Effector memory CD8-positive, alpha-beta T cell (primary cell): ENCODE measurements around the gene ERC1.

Source experiments
- ATAC-seq: fragments of 150-1000 bp; cut with Tn5 transposase; replicated peaks from 2 replicates; pipeline ENCODE4 v1.10.0; 2021; ENCODE audit warnings: mild to moderate bottlenecking, moderate library complexity
- DNase-seq, 3 experiments: peaks; one replicate each; pipeline ENCODE4 v3.0.0; 2021
- H3K27ac Mint-ChIP-seq, 2 donors: one replicate each; pipeline ENCODE4 v1.8.0; 2022; ENCODE audit warnings: mild to moderate bottlenecking in 2 of 2, mixed read lengths in 2 of 2, moderate library complexity in 2 of 2
- H3K27me3 Mint-ChIP-seq, 2 donors: one replicate each; pipeline ENCODE4 v1.8.0; 2022; ENCODE audit warnings: mixed read lengths in 2 of 2
- H3K36me3 Mint-ChIP-seq: one replicate; pipeline ENCODE4 v1.8.0; 2022; ENCODE audit warnings: mild to moderate bottlenecking, moderate library complexity, mixed read lengths; ENCODE audit not compliant: insufficient read depth
- H3K4me1 Mint-ChIP-seq, 2 donors: one replicate each; pipeline ENCODE4 v1.8.0; 2022; ENCODE audit warnings: low read depth in 2 of 2, mixed read lengths in 2 of 2
- H3K4me3 Mint-ChIP-seq, 2 donors: one replicate each; pipeline ENCODE4 v1.8.0; 2022; ENCODE audit warnings: mild to moderate bottlenecking in 2 of 2, mixed read lengths in 2 of 2, moderate library complexity in 2 of 2
- H3K9me3 Mint-ChIP-seq, 2 donors: one replicate each; pipeline ENCODE4 v1.8.0; 2022; ENCODE audit warnings: mixed read lengths in 2 of 2

The ERC1 gene

DNA sequence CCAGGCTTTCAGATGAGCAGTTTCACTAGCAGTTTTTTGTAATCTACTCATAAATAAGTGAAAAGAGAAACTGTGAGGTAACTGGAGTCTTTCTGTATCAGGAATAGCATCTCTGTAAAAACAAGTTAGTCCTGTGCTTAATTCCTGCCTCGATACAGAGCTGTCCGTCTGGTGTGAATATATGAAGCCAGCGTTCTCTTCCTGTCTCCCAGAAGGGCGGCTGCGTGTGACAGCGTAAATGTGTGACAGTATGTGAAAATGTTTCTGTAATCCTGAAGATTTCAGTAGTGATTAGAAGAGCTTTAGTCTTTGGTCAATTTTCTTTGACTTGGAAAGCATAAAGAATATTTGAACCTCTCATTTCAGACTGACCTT, 453.1 kb downstream of the ERC1 start:
- DNase-seq, result no peak
- Mint-ChIP-seq H3K4me1 (no peaks in the 10 kb centered on the region), H3K27me3 (no peaks in the 10 kb centered on the region), H3K9me3 (no peaks in the 10 kb centered on the region), H3K27ac (no peak overlapping the region), H3K4me3 (no peak overlapping the region), H3K36me3 (peaks cover 7% of the 10 kb centered on the region)
- ATAC-seq, result no peak

DNA sequence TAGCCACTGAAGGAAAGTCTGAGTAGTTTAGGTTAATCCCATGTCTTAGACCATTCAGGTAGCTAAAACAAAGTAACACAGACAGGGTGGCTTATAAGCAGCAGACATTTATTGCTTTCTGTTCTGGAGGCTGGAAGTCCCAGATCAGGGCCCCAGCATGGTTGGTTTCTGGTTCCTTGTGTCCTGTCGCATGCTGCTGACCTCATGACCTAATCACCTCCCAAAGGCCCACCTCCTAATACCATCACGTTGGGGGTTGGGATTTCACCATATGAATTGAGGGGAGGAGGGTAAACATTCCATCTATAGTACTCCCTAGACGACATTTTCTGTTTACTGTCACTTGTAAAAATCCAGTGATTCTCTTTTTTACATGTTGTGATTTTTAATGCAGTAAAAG, 454.8 kb downstream of the ERC1 start:
- H3K4me1 Mint-ChIP-seq, result no peaks in the 10 kb centered on the region
- DNase-seq (no peak), ATAC-seq (no peak)
- H3K4me3 Mint-ChIP-seq, result no peak overlapping the region
- H3K36me3 Mint-ChIP-seq, result peaks cover 7% of the 10 kb centered on the region
- no peak overlapping the region for H3K27ac Mint-ChIP-seq
- no peaks in the 10 kb centered on the region for H3K27me3 Mint-ChIP-seq
- H3K9me3 Mint-ChIP-seq, result no peaks in the 10 kb centered on the region

DNA sequence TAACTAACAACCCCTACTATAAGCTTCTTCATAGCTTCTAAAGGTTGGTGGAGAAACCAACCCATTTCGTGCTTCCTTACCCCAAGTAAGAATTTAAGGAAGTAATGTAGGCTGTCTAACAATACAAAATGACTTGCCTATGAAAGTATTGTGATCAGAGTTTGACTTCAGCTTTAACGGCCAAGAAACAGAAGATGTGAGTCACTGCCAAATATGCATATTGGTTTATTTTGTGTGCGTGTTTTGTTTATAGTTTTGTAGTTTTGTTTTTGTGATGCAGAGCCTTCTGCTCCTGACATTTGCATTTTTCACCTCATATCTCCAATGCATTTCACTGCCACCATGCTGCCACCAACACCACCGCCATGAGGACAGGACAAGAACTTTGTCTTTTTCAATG, 457.3 kb downstream of the ERC1 start:
- no peaks in the 10 kb centered on the region for H3K4me1 Mint-ChIP-seq
- H3K27ac Mint-ChIP-seq, result no peak overlapping the region
- H3K36me3 Mint-ChIP-seq, result peaks cover 6% of the 10 kb centered on the region
- DNase-seq, result no peak
- no peaks in the 10 kb centered on the region for H3K27me3 Mint-ChIP-seq
- H3K4me3 Mint-ChIP-seq, result no peak overlapping the region
- no peaks in the 10 kb centered on the region for H3K9me3 Mint-ChIP-seq
- ATAC-seq, result no peak

DNA sequence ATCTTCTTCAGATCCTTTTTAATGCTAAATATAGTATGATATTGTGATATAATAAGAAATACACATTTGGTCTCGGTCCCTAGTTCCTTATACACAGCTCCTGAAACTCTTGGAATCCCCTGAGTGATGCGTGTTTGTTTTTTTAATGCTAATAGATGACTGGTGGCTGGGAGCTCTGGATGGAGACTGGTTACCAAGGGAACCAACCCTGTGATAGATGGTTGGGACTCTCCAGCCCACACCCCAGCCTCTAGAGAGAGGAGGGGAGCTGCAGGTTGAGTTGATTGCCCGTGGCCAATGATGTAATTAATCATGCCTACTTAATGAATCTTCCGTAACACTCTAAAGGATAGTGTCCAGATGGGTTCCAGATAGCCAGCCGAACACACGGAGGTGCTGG, 462.8 kb downstream of the ERC1 start:
- H3K4me3 Mint-ChIP-seq, result no peak overlapping the region

DNA sequence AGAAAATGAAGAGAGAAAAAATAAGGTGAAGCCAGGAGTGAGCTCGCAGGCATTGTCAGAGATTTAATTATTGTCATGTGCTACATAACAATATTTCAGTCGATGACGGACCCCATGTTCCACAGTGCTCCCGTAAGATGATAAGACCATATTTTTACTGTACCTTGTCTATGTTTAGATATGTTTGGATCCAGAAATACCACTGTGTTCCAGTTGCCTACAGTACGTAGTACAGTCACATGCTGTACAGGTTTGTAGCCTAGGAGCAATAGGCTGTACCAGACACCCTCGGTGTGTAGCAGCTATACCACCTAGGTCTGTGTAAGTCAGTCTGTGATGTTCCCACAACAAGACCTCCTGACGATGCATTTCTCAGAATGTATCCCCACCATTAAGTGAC, 465.9 kb downstream of the ERC1 start:
- ATAC-seq (no peak), DNase-seq (no peak)
- H3K27ac Mint-ChIP-seq, result no peak overlapping the region
- H3K27me3 Mint-ChIP-seq, result no peaks in the 10 kb centered on the region
- H3K4me3 Mint-ChIP-seq, result no peak overlapping the region
- H3K4me1 Mint-ChIP-seq, result no peaks in the 10 kb centered on the region
- H3K9me3 Mint-ChIP-seq, result no peaks in the 10 kb centered on the region
- peaks cover 7% of the 10 kb centered on the region for H3K36me3 Mint-ChIP-seq

More for the DNA sequence above, 462.8 kb downstream of the ERC1 start:
- no peak for ATAC-seq
- Mint-ChIP-seq H3K27me3 (no peaks in the 10 kb centered on the region), H3K36me3 (peaks cover 7% of the 10 kb centered on the region), H3K9me3 (no peaks in the 10 kb centered on the region), H3K27ac (no peak overlapping the region), H3K4me1 (no peaks in the 10 kb centered on the region)
- no peak for DNase-seq

DNA sequence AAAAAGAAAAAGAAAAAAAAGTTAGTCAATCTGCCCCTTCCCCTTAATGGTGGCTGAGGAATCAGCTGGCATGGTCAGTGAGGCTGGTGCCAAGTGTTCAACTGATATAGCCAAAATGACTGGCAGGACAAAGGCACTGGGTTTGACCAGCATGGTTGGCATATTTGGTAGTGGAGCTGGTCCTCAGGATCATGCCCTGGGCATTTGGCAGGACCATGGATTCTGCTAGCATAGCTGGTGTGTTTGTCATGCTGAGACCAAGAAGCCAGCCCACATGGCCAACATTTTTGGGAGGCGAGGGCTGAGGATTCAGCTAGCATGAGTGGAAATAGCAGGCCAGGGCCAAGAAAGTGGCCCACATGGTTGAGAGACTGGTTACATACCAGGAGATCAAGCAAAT, 466.9 kb downstream of the ERC1 start:
- DNase-seq, result no peak
- H3K27me3 Mint-ChIP-seq, result no peaks in the 10 kb centered on the region
- no peaks in the 10 kb centered on the region for H3K4me1 Mint-ChIP-seq

DNA sequence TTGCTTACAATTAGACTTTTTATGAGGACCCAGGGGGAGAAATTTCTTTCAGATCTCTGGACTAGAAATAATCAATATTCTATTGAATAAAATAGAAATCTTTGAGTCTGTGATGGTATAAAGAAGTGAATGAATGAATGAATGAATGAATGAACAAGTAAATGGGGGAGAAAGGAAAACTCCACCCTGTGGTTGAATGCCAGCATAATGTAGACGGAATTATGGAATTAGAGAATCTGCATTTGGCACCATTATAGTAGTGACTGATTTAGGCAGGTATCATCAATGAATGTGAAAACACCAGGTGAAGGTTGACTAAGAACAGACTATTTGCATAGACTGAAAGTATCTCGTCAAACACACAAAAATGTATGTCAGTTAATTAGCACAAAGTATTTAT, 468.3 kb downstream of the ERC1 start:
- ATAC-seq (no peak), DNase-seq (no peak)
- no peaks in the 10 kb centered on the region for H3K4me1 Mint-ChIP-seq
- H3K36me3 Mint-ChIP-seq, result peaks cover 3% of the 10 kb centered on the region
- H3K27me3 Mint-ChIP-seq, result no peaks in the 10 kb centered on the region
- H3K4me3 Mint-ChIP-seq, result no peak overlapping the region
- no peaks in the 10 kb centered on the region for H3K9me3 Mint-ChIP-seq
- H3K27ac Mint-ChIP-seq, result no peak overlapping the region

More for the DNA sequence above, 466.9 kb downstream of the ERC1 start:
- peaks cover 5% of the 10 kb centered on the region for H3K36me3 Mint-ChIP-seq
- H3K9me3 Mint-ChIP-seq, result no peaks in the 10 kb centered on the region
- no peak for ATAC-seq
- no peak overlapping the region for H3K4me3 Mint-ChIP-seq
- H3K27ac Mint-ChIP-seq, result no peak overlapping the region

DNA sequence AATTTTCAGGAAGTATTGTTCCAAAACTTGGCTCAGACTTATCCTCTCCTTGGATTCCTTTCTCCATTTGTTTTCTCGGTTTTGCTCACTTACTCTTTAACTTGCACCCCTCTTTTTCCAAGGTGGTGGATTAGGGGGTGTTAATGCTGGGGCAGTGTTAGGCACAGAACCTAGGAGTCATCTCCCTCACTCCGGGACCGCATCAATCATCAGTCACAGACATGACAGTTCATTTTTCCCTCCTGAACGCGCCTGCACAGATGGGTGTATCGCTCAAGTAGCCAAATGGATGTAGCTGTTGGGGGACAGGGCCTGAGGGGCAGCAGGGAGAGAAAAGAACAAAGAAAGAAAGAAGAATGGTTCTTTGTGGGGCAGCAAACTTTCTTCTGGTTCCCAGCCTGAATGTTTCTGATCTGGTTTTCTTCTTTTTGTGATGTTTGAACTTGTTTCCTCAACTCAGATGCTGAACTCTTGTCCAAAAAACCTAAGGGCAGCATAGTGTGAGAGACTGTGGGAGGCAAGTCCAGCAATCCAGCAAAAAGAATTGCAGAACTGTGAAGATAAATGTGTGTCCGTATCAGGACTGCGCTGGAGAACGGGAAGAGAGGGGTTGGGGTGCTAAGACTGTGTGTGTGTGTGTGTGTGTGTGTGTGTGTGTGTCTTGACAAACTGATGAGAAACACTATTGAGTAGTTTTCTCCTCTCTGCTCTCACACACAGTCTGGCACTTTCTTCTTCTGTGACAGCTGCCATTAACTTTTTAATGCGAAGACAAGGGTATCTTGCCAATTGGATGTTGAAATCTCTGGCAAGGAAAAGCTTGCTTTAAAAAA, 472.3 kb downstream of the ERC1 start:
- Mint-ChIP-seq H3K9me3 (no peaks in the 10 kb centered on the region), H3K27ac (peak overlapping the region in 1 of 2 donors; percentile 9), H3K27me3 (no peaks in the 10 kb centered on the region), H3K4me1 (no peaks in the 10 kb centered on the region), H3K36me3 (no peaks in the 10 kb centered on the region), H3K4me3 (no peak overlapping the region)
- DNase-seq (no peak), ATAC-seq (no peak)

DNA sequence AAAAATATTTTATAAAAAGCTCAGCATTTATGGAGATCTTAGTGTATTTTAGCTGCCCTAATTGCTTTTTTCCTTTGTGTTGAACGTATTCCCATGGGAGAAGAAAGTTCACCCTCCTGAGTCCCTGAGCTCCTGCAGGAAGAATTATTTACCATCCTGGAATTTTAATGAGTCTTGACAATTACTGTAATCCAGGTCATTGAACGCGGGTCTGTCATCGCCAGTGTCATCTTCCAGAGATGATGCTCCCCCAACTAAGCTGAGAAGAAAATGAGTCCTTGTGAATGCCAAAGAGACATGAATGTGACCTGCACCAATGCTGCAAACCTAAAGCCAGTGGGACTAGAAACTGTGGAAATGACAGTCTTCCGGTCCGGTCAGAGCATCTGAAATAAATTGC, 473.9 kb downstream of the ERC1 start:
- Mint-ChIP-seq H3K4me3 (no peak overlapping the region), H3K27me3 (no peaks in the 10 kb centered on the region), H3K36me3 (no peaks in the 10 kb centered on the region), H3K4me1 (no peaks in the 10 kb centered on the region), H3K9me3 (no peaks in the 10 kb centered on the region), H3K27ac (no peak overlapping the region)
- DNase-seq (no peak), ATAC-seq (no peak)

DNA sequence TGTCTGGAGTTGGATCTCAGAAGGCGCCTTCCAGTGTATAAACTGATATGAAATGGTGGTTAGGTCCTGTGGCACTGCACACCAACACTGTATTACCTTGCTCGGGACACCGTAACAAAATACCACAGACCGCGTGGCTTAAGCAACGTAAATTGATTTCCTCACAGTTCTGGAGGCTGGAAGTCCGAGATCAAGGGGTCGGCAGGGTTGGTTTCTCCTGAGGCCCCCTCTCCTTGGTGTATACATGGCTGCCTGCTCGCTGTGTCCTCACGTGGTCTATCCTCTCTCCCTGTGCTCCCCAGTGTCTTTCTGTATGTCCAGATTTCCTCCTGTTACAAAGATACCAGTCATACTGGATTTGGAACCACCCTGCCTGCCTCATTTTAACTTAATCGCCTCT, 475.0 kb downstream of the ERC1 start:
- Mint-ChIP-seq H3K27me3 (no peaks in the 10 kb centered on the region), H3K27ac (no peak overlapping the region), H3K4me3 (no peak overlapping the region), H3K4me1 (no peaks in the 10 kb centered on the region), H3K9me3 (no peaks in the 10 kb centered on the region), H3K36me3 (no peaks in the 10 kb centered on the region)
- DNase-seq (no peak), ATAC-seq (no peak)

DNA sequence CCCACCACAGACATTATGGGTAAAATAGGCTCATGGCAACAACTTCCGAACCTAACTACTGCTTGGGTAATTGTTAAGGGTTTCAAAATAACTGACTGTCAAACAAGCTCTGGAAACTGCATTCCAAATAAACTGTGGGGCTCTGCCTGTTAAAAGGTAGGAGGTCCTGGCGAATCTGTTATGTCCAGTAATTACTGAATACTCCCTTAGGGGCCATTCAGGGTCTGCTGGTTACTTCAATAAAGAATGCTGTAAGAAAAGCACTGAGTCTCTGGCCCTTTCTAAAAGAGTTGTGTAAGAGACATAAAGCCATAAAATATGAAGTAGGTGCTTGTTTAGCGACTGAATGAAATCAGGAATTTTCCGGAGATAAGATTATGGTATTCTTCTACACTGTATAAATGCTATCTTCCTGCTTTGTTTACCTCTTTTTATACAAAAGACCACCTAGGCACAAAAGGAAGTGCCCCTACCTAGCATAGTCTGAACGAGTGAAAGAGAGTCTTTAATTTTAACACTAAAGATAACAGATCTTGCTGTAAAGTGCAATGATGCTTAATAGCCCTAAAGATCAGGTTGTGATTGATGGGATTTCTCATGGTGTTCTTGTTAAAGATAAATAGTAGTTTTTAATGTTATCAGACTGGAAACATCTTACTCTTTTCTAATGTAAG, 475.6 kb downstream of the ERC1 start:
- Mint-ChIP-seq H3K9me3 (no peaks in the 10 kb centered on the region), H3K4me3 (no peak overlapping the region), H3K4me1 (no peaks in the 10 kb centered on the region), H3K36me3 (no peaks in the 10 kb centered on the region), H3K27ac (no peak overlapping the region), H3K27me3 (no peaks in the 10 kb centered on the region)
- ATAC-seq (no peak), DNase-seq (no peak)

DNA sequence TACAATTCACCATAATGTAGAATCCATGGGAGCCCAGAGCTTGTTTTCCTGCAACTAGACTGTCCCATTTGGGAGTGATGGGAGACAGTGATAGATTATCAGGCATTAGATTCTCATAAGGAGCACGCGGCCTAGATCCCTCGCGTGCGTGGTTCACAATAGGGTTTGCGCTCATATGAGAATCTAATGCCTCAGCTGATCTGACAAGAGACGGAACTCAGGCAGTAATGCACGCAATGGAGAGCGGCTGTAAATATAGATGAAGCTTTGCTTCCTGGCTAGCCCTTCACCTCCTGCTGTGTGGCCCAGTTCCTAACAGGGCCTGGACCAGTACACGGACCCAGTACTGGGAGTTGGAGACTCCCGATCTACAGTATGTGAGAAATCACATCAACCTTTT, 476.7 kb downstream of the ERC1 start:
- ATAC-seq, result no peak
- Mint-ChIP-seq H3K27me3 (no peaks in the 10 kb centered on the region), H3K4me3 (no peak overlapping the region), H3K4me1 (peaks cover 4 to 5% of the 10 kb centered on the region in 2 donors), H3K27ac (no peak overlapping the region), H3K36me3 (no peaks in the 10 kb centered on the region), H3K9me3 (no peaks in the 10 kb centered on the region)
- no peak for DNase-seq

DNA sequence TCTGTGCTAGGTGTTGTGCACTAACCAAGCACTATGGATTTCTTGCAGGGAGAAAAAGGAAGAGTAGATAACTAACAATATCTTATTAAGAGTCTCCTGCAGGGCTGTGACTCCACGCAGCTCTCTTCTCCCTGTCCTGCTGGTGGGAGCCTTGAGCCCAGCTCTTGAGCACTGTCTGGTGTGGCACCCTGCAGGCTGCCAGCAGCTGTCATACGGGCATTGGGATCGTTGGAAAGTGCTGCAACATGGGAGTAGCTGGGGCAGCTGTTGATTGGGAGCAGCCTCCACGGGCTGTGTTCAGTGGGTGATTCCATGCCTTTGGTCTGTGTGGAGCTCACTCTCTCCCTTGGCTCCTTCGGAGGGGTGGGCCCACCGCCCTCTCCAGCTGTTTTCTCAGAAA, 478.0 kb downstream of the ERC1 start:
- no peak for ATAC-seq
- H3K4me1 Mint-ChIP-seq, result peaks cover 5 to 6% of the 10 kb centered on the region in 2 donors
- H3K4me3 Mint-ChIP-seq, result no peak overlapping the region
- H3K9me3 Mint-ChIP-seq, result no peaks in the 10 kb centered on the region
- H3K27me3 Mint-ChIP-seq, result no peaks in the 10 kb centered on the region
- no peaks in the 10 kb centered on the region for H3K36me3 Mint-ChIP-seq
- DNase-seq, result no peak
- no peak overlapping the region for H3K27ac Mint-ChIP-seq

DNA sequence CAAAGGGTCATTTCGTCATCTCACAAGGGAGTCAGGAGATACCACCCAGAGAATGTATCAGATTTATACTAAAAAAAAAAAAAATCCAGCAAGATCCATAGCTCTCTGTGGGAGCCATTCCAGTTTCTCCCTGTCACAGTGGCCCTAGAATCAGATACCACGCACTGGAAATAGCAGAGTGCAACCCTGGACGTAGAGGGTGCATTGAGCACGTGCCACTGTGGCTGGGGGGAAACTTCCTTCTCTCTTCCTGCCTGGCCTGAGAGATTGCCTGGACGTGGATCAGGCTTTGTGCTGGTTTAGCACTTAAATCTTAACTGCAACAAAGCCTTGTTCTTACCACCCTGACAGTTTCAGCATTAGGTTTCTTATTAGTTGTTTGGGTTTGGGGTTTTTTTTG, 479.0 kb downstream of the ERC1 start:
- H3K9me3 Mint-ChIP-seq, result no peaks in the 10 kb centered on the region
- no peak for ATAC-seq
- H3K4me3 Mint-ChIP-seq, result no peak overlapping the region
- H3K4me1 Mint-ChIP-seq, result peaks cover 5 to 6% of the 10 kb centered on the region in 2 donors
- no peaks in the 10 kb centered on the region for H3K36me3 Mint-ChIP-seq
- no peaks in the 10 kb centered on the region for H3K27me3 Mint-ChIP-seq
- no peak for DNase-seq
- H3K27ac Mint-ChIP-seq, result peak overlapping the region in 1 of 2 donors; percentile 18
